ENCODE data around the gene SLA2.
"Not testable (repeated sequence)": the region's sequence is repeated elsewhere in the genome, so short reads cannot be mapped to it uniquely, and the experiment has no call there.

Gene SLA2

GRCh38 chr20:36565520-36565919 lies 80.5 kb downstream of the SLA2 start:
- H3K27ac Mint-ChIP-seq = no peak overlapping the region
- TF ChIP-seq CTCF (IDR thresholded peaks at IDR 0.05; ENCODE audit: unreplicated experiment in 3 of 3) = no peak
- H3K9me3 Mint-ChIP-seq = peaks cover 7% of the 10 kb centered on the region
- H3K36me3 Mint-ChIP-seq (ENCODE audit: low read depth) = peaks cover 14% of the 10 kb centered on the region
- peaks cover 5% of the 10 kb centered on the region for H3K4me1 Mint-ChIP-seq
- H3K27me3 Mint-ChIP-seq (ENCODE audit: low read depth) = no peaks in the 10 kb centered on the region
- no peak overlapping the region for H3K4me3 Mint-ChIP-seq

GRCh38 chr20:36564726-36565121 lies 81.3 kb downstream of the SLA2 start:
- H3K9me3 Mint-ChIP-seq; H3K27me3 Mint-ChIP-seq (ENCODE audit: low read depth); H3K4me3 Mint-ChIP-seq; H3K27ac Mint-ChIP-seq; H3K4me1 Mint-ChIP-seq: not testable (repeated sequence)
- H3K36me3 Mint-ChIP-seq (ENCODE audit: low read depth) = peaks cover 14% of the 10 kb centered on the region

- H3K27me3 Mint-ChIP-seq (ENCODE audit: low read depth); H3K4me1 Mint-ChIP-seq; H3K27ac Mint-ChIP-seq; H3K9me3 Mint-ChIP-seq; H3K4me3 Mint-ChIP-seq: not testable (repeated sequence)
- peaks cover 14% of the 10 kb centered on the region for H3K36me3 Mint-ChIP-seq (ENCODE audit: low read depth)
Observed at GRCh38 chr20:36564078-36564725, 81.8 kb downstream of the SLA2 start.

GRCh38 chr20:36563374-36563773 lies 82.6 kb downstream of the SLA2 start:
- peaks cover 14% of the 10 kb centered on the region for H3K36me3 Mint-ChIP-seq (ENCODE audit: low read depth)
- no peak for TF ChIP-seq CTCF (IDR thresholded peaks at IDR 0.05; ENCODE audit: unreplicated experiment in 3 of 3)

GRCh38 chr20:36562724-36563123 lies 83.3 kb downstream of the SLA2 start:
- Mint-ChIP-seq H3K4me1 (no peaks in the 10 kb centered on the region), H3K27me3 (ENCODE audit: low read depth) (no peaks in the 10 kb centered on the region), H3K9me3 (peaks cover 7% of the 10 kb centered on the region), H3K4me3 (no peak overlapping the region), H3K27ac (no peak overlapping the region), H3K36me3 (ENCODE audit: low read depth) (peaks cover 14% of the 10 kb centered on the region)
- no peak for TF ChIP-seq CTCF (IDR thresholded peaks at IDR 0.05; ENCODE audit: unreplicated experiment in 3 of 3)

More at GRCh38 chr20:36563374-36563773, 82.6 kb downstream of the SLA2 start:
- Mint-ChIP-seq H3K9me3 (peaks cover 7% of the 10 kb centered on the region), H3K27ac (no peak overlapping the region), H3K4me3 (no peak overlapping the region), H3K4me1 (no peaks in the 10 kb centered on the region), H3K27me3 (ENCODE audit: low read depth) (no peaks in the 10 kb centered on the region)

All from nephron (organoid).